Measurements from ENCODE around the gene ARMC12.

ARMC12 gene

DNA sequence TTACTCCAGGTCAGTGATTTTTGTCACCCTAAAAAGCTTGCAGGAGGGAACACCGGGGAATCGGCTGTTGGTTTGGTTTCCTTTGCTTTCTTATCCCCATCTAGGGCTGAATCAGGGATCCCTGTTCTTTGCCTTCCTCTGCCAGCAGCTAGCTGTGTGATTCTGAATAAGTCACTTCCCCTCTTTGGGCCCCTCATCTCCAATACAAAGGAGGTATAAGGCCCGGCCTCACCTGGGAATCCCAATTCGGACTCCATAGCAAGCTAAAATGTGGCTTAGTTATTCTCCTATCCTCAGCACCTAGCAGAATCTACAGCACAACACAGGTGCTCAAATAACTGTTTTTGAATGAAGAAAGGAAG, 18.5 kb upstream of the ARMC12 start:
- DNase-seq (ENCODE audit: low read depth, low spot score), result no peak

DNA sequence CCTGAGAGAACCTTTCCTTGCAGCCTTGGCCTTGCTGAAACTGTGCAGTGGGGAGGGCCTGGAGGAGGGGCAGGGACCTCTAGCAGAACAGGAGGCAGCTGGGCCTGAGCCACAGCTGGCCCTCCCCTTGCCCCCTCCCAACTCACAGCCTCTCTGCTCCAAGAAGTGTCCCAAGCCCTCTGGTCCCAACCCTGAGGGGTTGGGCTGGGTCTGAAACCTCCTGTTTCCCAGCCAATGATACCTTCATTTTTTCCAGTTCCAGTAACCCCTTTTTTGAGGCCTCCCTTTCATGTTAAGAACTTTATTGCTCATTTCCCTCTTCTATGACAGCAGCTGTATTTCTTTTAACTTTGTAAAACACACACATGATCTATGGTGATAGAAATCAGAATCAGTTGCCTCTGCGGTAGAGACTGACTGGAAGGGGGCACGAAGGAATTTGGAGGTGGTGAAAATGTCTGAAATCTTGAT, 17.9 kb upstream of the ARMC12 start:
- DNase-seq (ENCODE audit: low read depth, low spot score), result no peak

DNA sequence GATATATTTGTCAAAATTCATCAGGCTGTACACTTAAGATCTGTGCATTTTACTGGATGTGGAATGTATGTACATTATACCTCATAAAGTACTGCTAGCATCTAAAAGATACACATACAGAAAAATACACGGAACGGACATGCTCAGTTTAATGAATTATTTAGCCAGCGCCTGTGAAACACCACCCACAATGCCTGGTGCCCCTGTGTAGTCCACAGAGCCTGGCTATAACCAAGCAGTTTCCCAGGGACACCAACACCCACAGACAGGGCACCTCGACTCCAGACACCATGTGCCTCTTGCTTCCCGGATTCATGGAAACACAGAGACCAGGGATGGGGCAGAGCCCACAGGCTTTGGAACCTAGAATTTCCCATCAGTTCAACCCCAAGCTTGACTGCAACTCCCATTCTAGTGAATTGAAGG, 17.4 kb upstream of the ARMC12 start:
- DNase-seq (ENCODE audit: low read depth, low spot score), result no peak

DNA sequence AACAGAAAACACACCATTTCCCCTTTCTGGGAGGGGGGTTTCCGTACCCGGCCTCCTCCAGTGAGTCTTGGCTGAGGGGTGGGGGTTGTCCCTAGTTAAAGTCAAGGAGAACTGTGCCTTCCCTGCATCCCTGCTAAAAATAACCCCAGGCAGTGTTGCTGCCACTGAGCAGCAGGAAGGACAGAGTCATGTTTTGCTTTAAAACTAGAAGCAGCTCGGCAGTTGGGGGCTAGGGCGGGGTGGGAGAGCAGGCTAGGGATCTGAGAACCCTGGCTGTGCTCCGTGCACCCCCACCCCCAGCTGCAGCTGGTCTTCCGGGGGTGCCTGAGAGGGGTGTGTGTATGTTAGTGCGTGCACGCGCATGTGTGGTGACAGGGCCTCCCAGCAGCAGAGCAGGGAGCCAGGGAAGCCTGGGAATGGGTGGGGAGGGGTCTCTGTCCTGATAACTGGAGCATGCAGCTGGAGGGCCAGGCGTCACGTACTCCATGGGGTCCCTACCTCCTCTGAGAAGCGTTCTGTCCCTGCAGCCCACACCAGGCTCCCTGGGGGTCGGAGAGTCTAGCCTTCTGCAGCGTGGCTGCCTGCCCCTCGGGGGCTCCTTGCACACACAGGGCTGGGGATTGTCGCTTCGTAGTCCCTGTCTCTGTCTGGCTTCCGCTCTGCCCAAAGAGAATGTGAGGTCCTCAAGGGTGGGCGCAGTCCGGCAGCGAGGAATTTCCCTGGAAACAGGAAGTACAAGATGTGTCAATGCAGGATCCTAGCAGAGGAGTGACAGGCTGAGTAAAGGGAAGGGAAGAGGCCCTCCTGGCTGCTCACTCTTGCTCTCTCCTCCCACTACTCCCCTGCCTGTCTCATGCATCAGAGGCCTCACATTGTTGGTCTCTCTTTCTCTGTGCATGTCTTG, 16.8 kb upstream of the ARMC12 start:
- DNase-seq (ENCODE audit: low read depth, low spot score), result no peak

DNA sequence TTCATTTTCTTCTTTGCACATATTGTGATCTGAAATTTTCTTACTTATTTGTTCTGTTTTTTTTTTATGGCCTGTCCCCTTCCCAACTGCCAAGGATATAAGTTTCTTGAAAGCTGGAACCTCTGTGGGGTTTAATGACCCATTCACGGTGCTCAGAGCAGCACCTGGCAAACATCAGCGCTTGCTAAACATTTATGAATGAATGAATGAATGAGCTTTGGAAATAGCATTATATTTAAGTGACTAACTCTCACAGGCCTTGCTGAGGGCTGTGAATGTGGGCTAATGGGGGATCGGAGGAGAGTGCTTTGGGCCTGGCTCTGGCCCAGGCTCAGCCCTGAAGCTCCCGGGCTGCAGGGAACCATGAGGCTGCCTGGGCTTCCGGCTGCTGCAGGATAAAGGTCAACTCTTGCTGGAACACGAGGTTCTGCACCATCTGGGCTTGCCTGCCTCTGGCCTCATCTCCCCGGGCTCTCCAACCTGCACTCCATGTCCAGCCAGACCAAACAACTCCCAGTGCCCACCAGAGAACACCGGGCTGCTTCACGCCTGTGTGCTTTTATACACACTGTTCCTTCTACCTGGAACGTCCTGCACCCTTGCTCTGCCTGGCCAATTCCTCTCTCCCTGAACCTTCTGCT, 14.6 kb upstream of the ARMC12 start:
- no peak for DNase-seq (ENCODE audit: low read depth, low spot score)

DNA sequence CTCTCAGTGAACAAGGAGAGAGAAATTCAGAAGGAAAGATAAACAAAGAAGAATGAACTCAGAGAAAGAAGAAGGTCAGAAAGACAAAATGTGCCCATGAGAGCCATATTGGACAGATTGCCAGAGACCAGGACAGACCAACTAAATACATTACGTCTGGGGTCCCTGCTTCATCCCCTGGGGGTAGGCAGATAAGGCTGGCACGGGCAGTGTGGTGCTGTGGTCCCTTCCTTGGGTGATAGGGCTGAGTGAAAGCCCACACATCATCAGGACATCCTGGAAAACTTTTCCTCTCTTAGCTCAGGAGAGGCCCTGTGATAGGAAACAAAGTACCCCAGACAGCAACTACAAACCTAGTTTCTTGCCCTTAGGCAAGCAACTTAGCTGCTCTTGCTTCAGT, 13.2 kb upstream of the ARMC12 start:
- no peak for DNase-seq (ENCODE audit: low read depth, low spot score)

- no peak for DNase-seq (ENCODE audit: low read depth, low spot score)
Measured at GRCh38 chr6:35724059-35724458, 12.8 kb upstream of the ARMC12 start.

DNA sequence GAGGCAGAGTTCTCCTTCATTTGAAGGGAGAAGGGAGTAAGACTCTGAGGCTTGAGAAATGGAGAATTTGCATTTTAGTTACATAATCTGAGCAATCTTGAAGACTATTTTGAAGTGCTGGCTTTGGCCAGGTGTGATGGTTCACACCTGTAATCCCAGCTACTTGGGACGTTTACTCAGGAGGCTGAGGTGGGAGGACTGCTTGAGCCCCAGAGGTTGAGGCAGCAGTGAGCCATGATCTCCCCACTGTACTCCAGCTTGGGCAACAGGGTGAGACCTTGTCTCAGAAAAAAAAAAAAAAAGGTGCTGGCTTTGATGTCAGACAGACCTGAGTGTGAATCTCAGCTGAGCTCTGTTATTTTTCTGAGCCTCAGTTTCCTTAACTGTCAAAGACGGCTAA, 12.4 kb upstream of the ARMC12 start:
- no peak for DNase-seq (ENCODE audit: low read depth, low spot score)

GRCh38 chr6:35725081-35725708, 11.6 kb upstream of the ARMC12 start:
- no peak for DNase-seq (ENCODE audit: low read depth, low spot score)

DNA sequence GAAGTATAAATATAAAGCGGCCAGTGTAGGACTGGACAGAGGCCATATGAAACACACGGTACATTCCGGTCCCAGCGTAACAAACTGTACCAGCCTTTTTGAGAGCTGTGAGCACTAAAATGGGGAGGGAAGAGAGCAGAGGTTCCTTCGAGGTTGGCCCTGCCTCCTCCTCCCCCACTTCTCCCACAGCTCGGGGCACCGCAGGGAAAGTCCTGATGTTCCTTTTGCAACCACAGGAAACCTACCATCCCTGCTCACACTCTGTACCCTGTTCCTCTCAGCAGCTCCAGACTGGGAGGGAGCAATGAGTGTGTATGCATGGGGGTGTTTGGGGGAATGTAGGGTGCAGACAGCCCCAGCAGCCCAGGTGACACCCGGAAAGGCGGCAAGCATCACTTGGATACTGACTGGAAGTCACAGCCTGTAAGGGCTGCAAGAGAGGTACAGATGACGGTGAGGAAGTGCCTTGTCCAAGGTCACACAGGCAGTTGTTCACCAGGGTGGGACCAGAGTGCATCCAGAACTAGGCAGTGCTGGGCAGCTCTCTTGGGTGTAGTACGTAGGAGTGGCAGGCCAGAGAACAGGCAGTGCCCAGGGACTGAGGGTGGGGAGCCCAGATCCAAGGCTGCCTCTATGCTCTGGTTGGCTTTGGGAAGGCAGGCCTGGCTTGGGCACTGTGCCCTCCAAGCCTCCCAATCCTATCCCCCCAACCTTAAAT, 11.0 kb upstream of the ARMC12 start:
- DNase-seq (ENCODE audit: low read depth, low spot score), result no peak

- DNase-seq (ENCODE audit: low read depth, low spot score), result no peak
Measured at GRCh38 chr6:35727231-35727934, 9.4 kb upstream of the ARMC12 start.

- peak; percentile 63 for DNase-seq (ENCODE audit: low read depth, low spot score)
Measured at GRCh38 chr6:35727935-35728682, 8.7 kb upstream of the ARMC12 start.

- no peak for DNase-seq (ENCODE audit: low read depth, low spot score)
Measured at GRCh38 chr6:35728683-35729678, 7.9 kb upstream of the ARMC12 start.

DNA sequence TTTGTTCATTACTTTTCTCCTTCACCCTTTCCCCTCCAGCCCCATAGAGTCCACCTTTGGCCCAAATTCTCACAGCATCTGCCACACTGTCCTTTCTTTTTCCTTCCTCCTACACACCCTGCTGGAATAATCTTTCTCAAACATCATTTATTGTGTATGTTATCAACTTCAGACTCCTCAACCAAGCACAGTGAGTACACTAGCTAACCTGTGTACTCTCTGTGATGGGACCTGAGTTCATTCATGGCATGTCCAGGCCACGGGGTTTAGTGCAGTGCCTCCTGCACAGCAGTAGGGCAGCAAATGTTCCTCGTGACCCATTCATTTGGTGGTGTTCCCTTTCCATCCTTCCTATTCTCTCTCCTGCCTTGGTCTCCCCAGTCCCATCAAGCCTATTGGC, 7.1 kb upstream of the ARMC12 start:
- DNase-seq (ENCODE audit: low read depth, low spot score), result no peak

DNA sequence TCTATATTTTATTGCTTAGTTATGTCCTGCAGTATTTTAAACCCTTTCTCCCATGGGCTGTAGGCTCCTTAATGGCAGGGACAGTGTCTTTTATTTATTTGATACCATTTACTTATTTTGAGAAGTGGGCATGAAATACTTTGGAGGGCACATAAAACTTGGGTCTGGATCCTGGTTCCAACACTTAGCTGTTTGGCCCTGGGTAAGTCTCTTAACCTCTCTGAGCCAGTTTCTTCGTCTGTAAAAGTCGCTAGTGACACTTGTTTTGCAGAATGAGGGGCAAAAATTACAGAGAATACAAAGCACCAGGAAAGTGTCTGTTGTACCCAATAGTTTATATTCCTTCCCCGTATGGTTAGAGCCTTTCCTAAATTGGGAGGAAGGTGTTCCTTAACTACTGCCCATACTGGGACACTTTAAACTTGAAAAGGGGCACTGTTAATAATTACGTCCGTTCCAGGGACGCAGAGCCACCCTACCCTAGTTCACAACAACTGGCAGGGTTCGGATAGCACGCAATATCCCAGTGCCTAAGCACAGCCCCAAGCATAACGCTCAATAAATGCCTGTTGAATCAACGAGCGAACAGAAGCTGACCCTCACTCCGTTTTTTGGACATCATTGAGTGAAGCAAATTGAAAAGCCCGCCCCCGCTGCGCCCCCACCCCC, 6.0 kb upstream of the ARMC12 start:
- no peak for DNase-seq (ENCODE audit: low read depth, low spot score)

GRCh38 chr6:35731414-35731735, 5.5 kb upstream of the ARMC12 start:
- peak; percentile 80 for DNase-seq (ENCODE audit: low read depth, low spot score)

- peak; percentile 76 for DNase-seq (ENCODE audit: low read depth, low spot score)
Measured at GRCh38 chr6:35731736-35732532, 4.9 kb upstream of the ARMC12 start.

- no peak for DNase-seq (ENCODE audit: low read depth, low spot score)
Measured at GRCh38 chr6:35733633-35734032, 3.2 kb upstream of the ARMC12 start.
